Kidney glomerular epithelial cell (primary cell): ENCODE measurements around the gene RCC1.
"Not testable (repeated sequence)": the region's sequence is repeated elsewhere in the genome, so short reads cannot be mapped to it uniquely, and the experiment has no call there.

Experiments used
- DNase-seq: peaks from one replicate; lab custom pipeline; 2025; lab: John Stamatoyannopoulos, UW

The RCC1 gene

GRCh38 chr1:28548318-28548717, 42.5 kb downstream of the RCC1 start:
- no peak for DNase-seq

GRCh38 chr1:28551381-28551780, 45.5 kb downstream of the RCC1 start:
- no peak for DNase-seq

GRCh38 chr1:28552758-28553663, 47.2 kb downstream of the RCC1 start, which contains the start of gene TRNAU1AP:
Gene TRNAU1AP (plus strand): TSS chr1:28553085. CDS start chr1:28553111, 26 bp downstream.
- peak; percentile 88 for DNase-seq

- DNase-seq, result no peak
Measured at GRCh38 chr1:28560886-28561285, 55.0 kb downstream of the RCC1 start.

- DNase-seq, result no peak
Measured at GRCh38 chr1:28564310-28564709, 58.5 kb downstream of the RCC1 start.

GRCh38 chr1:28565040-28565439, 59.2 kb downstream of the RCC1 start:
- no peak for DNase-seq

- no peak for DNase-seq
Measured at GRCh38 chr1:28565726-28566125, 59.9 kb downstream of the RCC1 start.

- DNase-seq, result no peak
Measured at GRCh38 chr1:28566931-28567330, 61.1 kb downstream of the RCC1 start.

GRCh38 chr1:28571911-28572310, 66.1 kb downstream of the RCC1 start:
- no peak for DNase-seq

GRCh38 chr1:28572891-28573290, 67.0 kb downstream of the RCC1 start:
- not testable (repeated sequence) for DNase-seq

- DNase-seq, result no peak
Measured at GRCh38 chr1:28573564-28573963, 67.7 kb downstream of the RCC1 start.

- no peak for DNase-seq
Measured at GRCh38 chr1:28577052-28577678, 71.3 kb downstream of the RCC1 start.

GRCh38 chr1:28577738-28578536, 72.1 kb downstream of the RCC1 start:
- no peak for DNase-seq

GRCh38 chr1:28578696-28579218, 72.9 kb downstream of the RCC1 start:
- no peak for DNase-seq

GRCh38 chr1:28579401-28579800, 73.6 kb downstream of the RCC1 start:
- no peak for DNase-seq

- no peak for DNase-seq
Measured at GRCh38 chr1:28580722-28581530, 75.1 kb downstream of the RCC1 start.

GRCh38 chr1:28581531-28582247, 75.8 kb downstream of the RCC1 start:
- peak; percentile 95 for DNase-seq

- DNase-seq, result no peak
Measured at GRCh38 chr1:28582248-28582615, 76.4 kb downstream of the RCC1 start.

GRCh38 chr1:28586585-28587391, 80.9 kb downstream of the RCC1 start:
- not testable (repeated sequence) for DNase-seq
